IPS-NIHi7 (cell line): ENCODE data around the gene PRR36.

ENCODE experiments used
- DNase-seq: peaks from one replicate; pipeline ENCODE4 v3.0.0; 2012; ENCODE audit warnings: mixed read lengths; ENCODE audit errors: extremely low spot score

The PRR36 gene

DNA sequence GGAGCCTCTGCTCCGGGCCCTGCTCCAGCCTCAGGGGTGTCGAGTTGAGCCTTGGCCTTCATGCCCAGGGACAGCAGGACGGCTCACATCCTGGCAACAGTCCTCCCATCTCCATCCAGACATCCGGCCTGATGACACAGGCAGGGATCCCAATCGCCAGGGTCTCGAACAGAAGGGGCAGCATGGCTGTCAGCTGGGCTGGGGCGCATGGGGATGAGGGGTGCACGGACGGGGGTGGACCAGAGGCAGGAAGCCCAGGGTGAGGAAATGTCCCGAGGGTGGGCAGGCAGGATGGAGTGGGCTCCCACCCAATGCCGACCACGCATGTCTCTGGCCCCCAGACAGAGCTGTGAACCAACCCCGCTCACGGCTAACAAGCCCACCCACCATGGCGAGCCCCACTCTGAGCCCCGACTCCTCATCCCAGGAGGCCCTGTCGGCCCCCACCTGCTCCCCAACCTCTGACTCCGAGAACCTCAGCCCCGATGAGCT is 28.0 kb downstream of the PRR36 start:
- DNase-seq: no peak

DNA sequence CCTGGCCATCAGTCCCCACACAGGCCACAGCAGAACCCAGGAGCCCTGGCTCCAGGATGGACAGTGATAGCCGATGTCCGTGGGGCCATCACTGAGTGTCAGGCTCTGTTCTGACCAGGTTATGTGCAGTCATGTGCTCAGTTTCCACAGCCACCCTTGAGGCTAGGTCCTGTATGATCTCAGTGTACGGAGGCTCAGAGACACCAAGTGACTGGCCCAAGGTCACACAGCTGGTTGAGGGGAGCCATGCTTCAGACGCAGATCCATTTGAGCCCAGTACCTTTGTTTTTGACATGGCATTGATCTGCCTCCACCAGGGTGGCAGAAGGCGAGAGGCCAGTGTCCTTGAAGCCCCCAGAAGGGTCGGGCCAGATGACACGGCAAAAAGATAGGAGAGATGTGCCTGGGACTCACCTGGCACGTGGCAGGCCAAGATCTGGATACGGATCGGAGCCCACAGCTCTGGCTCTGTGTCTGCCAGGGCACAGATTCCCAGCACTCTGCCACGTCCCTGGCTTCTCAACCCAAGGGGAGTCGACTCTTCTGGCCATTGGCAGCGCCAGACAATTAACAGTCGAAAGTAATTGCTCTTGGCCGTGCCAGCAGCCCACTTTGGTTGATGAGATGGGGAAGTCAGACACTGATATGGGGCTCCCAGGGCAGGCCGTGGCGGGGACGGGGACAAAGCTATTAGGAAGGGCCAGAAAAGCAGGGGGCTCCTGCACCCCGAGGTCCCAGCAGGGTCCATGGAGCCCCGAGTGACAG is 28.6 kb downstream of the PRR36 start:
- no peak for DNase-seq

DNA sequence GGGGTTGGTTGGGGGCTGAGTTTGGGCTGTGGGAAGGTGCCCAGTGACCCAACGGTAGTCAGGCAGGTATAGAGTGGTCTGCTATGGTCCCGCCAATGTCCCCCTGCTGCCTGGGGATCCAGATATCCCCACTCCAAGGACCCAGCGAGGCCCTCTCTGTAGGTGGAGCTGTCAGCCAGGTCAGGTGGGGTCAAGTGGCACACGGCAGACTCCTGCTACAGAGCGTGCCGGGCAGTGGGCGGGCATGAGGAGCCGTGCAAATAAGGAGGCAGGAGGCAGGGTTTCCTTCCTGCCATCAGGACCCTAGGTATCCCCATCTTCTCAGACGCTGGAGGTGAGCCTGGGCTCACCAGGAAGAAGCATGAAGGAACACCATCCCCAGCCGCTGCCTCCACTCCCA is 29.2 kb downstream of the PRR36 start:
- no peak for DNase-seq

DNA sequence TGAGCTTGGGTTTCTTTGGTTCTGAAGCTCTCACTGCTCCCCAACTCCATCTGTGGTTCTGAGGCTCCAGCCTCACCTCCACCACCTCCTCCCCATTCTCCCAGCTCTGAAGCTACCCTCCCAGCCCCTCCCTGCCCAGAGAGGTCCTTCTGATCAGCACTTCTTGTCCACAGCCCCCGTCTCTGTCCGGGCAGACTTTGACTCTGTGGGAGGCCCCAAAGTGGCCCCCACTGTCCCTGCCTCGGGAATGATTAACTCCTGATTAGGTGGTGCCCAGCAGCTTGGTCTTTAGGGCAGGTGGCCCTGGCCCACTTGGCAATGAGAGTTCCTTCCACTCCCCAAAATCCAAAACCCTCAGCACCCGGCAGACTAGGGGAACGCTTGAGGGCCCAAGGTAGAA is 29.8 kb downstream of the PRR36 start:
- no peak for DNase-seq

DNA sequence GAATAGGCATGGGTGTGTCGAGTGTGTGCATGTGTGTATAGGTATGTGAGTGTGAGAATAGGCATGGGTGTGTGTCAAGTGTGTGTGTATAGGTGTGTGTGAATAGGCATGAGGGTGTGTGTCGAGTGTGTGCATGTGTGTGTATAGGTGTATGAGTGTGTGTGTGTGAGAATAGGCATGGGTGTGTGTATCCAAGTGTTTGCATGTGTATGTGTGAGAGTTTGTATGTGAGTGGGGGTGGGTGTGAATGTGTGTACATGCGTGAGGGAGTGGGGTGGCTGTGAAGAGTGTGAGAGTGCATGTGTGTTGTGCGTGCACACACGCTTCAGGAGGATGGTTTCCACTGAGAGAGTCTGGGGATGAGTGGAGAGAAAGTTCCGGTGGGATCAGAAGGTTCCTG is 30.7 kb downstream of the PRR36 start:
- DNase-seq: no peak

DNA sequence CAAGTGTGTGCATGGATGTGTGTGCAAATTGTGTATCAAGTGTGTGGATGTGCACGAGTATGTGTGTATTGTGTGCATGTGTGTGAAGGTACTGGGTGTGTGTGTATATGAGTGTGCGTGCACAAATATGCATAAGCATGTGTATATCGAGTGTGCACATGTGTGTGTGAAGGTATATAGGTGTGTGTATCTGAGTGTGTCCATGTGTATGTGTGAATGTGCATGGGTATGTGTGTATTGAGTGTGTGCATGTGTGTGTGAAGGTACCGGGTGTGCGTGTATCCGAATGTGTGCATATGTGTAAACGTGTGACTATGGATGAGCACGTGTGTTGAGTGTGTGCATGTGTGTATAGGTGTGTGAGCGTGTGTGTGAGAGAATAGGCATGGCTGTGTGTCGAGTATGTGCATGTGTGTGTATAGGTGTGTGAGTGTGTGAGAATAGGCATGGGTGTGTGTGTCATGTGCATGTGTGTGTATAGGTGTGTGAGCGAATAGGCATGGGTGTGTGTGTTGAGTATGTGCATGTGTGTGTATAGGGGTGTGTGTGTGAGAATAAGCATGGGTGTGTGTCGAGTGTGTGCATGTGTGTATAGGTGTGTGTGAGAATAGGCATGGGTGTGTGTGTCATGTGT is 31.4 kb downstream of the PRR36 start:
- DNase-seq: no peak

DNA sequence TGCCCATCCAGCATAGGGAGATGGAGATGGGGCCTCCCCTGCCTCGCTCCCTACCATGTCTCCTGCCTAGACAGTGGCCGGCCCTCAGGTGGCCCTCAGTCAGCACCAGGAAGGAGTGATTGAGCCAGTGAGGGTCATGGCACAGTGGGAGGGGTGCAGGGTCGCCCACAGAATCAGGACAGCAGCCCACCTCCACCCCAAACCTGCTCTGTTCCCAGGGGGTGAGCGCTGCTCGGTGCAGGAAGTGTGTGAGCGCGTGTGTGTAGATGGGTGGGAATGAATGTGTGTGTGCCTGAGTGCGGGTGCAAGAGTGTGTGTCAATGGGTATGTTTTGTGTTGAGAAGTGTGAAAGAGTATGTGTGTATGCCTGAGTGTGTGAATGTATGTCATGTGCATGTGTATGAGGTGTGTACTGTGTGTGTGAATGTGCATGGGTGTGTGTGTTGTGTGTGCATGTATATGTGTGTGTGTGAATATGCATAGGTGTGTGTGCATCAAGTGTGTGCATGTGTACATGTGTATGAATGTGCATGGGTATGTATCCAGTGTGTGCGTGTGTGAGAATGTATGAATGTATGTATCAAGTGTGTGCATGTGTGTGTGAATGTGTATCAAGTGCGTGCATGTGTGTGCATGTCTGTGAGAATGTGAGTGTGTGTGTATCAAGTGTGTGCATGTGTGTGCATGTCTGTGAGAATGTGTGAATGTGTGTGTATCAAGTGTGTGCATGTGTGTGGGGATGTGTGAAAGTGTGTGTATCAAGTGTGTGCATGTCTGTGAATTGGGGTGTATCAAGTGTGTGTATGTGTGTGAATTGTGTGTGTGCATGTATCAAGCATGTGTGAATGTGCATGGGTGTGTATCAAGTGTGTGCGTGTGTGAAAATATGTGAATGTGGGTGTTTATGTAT is 32.2 kb downstream of the PRR36 start:
- DNase-seq: no peak

DNA sequence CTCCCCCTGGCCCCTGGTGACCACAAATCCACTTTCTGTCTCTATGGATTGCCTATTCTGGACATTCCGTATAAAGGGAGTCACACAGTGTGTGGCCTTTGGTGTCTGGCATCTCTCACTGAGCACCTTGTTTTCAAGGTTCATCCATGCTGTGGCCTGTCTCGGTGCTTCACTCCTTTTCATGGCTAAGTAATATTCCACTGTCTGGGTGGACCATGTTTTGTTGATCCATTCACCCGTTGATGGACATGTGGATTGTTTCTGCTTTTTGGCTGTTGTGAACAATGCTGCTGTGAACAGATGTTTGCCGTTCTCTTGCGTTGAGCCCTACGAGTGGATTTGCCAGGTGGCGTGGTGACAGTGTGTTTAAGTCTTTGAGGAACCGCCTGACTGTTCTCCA is 33.6 kb downstream of the PRR36 start:
- DNase-seq: no peak

DNA sequence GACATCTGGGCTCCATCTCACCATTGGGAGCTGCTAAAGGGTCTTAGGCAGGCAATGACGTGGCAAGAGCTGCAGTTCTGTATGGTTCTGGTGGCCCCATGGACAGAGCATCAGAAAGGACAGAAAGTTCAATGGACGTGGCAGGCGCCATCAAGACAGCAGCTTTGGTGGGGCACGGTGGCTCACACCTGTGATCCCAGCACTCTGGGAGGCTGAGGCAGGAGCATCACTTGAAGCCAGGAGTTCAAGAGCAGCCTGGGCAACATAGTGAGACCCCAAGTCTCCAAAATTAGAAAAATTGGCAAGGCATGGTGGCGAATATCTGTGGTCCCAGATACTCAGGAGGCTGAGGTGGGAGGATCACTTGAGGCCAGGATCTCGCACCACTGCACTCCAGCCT is 34.7 kb downstream of the PRR36 start:
- no peak for DNase-seq

DNA sequence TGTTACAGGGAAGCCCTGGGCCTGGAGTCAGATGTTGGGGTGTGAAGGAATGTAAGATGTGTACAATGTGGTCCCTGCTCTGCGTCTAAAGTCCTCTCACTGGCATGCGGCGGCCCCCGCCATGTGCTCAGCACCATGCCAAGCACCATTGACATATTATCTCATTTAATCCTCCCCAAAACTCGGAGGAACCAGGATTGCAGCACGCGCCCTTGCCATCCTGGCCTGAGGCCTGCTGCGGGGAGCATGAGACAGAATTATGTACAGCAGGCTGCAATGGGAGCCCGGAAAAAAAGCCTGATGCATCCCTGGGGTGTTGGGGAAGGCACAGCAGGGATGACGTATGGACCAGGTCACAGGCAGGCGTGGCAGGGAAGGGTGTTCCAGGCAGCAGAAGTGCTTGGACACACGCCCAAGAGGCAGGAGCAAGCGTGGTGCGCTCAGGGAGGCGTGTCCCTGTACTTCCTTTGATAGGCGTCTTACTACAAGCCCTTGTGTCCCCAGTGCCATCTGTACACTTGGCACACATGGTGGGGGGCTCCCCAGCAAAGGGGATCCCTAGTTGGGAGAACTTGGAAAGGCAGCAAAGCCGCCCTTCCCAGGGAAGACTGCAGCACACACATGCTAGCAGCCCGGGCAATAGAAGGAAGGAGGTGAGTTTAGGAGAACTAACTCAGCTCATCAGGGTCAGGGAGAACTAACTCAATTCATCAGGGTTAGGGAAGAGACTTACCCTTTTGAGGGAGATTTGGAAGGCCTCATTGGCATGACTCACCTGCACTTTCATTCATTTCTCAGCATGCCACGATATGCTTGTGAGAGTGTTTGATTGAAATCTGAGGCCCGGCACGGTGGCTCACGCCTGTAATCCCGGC is 40.7 kb downstream of the PRR36 start:
- no peak for DNase-seq

DNA sequence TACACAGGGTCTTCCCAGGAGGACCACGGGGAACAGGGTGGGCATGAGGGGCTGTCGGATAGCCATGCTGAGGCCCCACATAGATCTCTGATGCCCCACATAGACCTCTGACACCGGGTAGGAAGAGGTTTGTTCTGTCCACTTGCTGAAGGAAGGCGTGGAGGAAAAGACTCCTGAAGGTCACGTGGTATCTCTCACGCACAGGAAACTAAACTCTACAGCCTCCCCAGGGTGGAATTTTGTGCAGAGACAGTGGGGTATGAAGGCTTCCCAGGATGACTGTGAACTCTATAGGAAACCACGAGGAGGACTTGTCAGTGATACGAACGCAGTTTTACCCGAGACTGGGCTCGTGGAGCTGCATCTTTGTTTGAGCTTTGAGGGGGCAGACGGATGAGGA is 41.4 kb downstream of the PRR36 start:
- DNase-seq: no peak

DNA sequence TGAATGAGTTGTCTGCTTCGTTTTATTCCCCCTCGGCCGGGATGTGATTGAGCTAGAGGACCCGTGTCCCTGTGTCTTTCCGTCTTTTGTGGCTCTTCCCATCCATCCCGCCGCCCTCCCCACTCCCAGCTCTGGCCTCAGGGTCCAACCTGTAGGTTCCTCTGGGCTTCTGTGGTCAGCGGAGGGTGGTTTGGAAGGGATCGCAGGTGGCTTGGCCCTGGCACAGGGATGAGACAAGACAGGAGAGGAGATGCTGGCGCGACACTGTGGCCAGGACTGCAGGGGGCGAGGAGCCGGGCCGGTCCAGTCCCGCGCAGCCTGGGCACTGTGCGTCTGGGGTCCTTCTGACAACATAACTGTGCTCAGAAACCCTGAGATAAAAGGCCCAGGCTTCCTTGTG is 42.2 kb downstream of the PRR36 start:
- no peak for DNase-seq

DNA sequence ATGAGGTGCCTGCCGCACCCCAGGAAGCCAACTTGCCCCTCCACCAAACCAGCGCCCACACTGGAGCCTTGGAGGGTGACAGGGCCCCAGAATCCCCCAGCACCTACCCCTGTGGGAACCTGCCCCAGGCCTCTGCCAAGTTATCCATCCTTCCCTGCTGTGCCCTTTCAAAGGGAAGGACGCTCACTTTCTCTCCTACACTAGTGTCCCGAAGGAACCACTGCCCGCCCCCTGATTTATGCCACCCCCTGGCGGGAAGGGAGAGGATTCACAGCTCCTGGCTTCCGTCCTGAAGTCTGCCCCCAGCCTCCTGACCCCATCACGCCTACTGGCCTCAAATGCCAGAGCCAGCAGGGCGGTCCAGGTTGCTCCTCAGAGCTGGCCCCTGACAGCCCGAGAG is 42.7 kb downstream of the PRR36 start:
- DNase-seq: peak; percentile 83

DNA sequence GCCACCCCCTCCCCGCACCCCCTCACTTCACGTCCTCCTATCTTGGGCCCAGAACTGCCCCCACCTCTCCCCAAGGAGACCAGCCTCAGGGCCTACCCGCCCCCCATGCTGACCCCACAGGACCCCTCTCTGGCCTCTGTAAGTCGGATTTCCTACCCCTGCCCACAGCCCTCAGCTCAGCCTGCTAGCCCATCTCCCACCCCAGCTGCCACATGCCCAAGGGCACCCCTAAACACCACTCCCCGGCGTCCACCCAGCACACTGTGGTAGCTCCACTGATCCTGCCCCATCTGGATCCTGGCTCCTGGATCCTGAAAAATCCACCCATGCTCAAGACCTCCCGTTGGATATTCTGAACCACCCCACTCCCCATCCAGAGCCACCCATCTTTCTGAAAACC is 43.4 kb downstream of the PRR36 start:
- DNase-seq: no peak

DNA sequence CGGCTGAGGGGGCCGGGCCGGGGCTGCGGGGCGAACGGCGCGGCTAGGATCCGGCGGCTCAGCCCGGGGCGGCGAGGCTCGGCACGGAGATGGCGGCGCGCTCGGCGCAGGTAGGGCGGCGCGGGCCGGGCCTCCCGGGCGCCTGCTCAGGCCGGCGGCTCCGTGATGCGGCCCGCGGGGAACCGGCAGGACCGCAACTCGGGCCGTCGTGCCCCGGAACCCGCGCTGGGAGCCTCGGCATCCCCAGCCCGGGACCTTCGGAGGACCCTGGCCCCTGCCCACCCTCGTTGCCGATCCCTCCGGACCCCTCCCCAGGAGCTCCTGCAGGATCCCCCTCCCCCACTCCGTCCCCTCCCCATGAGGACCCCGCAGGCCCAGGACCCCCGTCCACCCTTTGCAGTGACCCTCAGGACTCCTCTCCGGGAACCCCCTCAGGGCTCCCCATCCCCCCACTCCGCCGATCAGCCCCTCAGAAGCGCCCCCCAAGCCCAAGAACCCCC is 43.9 kb downstream of the PRR36 start:
- no peak for DNase-seq

DNA sequence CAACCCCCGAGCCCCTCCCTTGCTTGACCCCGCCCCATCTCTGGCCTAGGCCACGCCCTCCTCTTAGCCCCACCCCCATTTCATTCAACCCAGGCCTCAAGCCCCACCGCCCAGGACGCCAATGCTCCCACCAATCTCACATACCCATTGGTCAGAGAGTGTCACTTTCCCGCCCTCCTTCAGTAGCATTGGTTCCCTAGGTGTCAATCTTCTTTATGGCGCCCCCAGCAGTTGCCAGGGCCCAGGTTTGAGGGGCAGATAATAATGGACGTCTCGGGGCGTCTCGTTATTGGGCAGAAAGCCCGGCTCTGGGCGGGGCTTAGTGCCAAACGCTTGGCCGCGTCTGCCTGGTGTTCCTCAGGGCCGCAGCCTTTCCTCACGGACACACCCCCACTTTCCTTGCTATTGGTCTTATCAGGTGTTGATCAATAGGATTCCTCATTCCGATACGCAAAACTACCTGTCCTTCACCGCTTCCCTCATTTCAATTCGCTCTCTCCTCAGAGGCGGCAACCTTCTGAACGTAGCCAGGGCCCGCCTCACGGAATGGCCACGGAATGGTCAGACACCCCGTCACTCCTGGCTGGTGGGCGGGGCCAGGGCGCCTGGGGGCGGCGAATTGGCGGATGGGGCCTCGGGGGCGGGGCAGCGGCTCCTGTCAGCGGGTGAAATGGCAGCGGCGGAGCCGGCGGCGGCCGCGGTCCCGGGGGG is 44.5 kb downstream of the PRR36 start, which contains the start of gene EVI5L:
EVI5L (plus strand) TSS at position 658 of the 711 bp plus-strand sequence. CDS start 16,325 bp downstream, outside the sequence.
- DNase-seq: peak; percentile 99

DNA sequence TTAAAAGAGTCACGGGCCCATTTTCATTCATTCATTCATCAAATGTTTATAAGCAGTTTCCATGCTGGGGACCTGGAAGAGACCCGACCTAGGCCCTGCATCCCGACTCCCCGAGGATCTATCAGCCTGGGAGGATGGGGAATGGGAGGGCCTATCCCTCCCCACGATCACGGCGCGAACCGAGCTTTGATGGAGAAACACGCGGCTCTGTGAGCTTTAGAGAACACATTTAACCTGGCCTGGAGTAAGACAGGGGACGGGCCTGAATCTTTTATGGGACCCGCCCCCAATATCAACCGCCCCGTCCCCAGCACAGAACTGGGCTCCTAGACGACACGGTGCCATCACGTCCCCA is 45.0 kb downstream of the PRR36 start:
- no peak for DNase-seq

DNA sequence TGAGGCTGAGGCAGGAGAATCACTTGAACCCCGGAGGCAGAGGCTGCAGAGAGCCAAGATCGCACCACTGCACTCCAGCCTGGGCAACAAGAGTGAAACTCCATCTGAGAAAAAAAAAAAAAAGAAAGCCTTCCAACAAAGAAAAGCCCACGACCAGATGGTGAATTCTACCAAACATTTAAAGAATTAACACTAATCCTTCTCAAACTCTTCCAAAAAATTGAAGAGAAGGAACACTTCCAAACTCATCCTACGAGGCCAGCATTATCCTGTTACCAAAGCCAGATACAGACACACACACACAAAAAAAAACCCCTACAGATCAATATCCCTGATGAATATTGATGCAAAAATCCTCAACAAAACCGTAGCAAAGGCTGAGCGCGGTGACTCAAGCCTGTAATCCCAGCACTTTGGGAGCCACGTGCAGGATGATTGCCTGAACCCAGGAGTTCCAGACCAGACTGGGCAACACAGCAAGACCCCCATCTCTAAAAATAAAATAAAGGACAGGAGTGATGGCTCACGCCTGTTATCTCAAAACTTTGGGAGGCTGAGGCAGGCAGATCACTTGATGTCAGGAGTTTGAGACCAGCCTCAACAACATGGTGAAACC is 50.4 kb downstream of the PRR36 start:
- no peak for DNase-seq

DNA sequence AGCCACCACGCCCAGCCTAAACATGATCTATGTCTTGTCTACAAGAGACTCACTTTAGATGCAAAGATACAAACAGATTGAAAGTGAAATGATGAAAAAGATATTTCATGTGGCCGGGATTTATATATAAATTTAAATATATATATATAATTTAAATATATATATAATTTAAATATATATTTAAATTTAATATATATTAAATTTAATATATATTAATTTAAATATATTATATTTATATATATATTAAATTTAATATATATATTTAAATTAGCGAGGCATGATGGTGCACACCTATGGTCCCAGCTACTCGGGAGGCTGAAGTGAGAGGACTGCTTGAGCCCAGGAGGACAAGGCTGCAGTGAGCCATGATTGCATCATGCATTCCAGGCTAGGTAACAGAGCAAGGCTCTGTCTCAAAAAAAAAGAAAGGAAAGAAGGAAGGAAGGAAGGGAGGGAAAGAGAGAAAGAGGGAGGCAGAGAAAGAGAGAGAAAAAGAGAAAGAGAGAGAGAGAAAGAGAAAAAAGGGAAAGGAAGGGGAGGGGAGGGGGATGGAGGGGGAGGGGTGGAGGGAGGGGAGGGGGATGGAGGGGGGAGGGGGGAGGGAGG is 51.2 kb downstream of the PRR36 start:
- no peak for DNase-seq

DNA sequence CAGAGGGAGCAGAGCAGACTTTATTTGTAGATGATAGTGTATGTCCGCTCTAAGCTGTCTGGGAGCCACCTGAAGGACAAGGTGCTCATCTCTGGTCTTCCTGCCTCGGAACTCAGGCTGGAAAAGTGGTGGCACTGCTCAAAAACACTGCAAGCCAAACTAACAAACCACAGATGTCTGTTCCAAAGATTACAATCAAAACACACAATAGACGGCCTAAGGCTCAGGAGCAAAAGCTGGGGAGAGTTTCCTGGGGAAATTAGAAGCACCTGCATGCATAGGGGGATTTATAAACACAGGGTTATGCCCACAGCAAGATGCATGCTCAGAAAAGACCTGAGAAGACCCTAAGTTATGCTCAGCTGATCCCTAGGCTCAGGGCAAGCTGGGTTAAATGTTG is 53.6 kb downstream of the PRR36 start:
- DNase-seq: no peak
